Esophagus mucosa (tissue), 1 donor: ENCODE results near the gene INPP4B. TPM values are rescaled to one million over a fixed set of nuclear protein-coding genes. Genes with fewer than 3 reads are reported as not detected.
"Not testable (repeated sequence)": the region's sequence is repeated elsewhere in the genome, so short reads cannot be mapped to it uniquely, and the experiment has no call there.

Experiments
- ATAC-seq: fragments of 200-7000 bp; cut with Tn5 transposase; one replicate; pipeline ENCODE4 v1.9.1; 2020
- total RNA-seq: library from RNA; stranded (reverse); gene quantifications from one replicate; pipeline ENCODE4 v1.2.4, GENCODE V29; 2023
- donor health status: DM: yes; HTN: yes; CAD: no.

INPP4B gene
- total RNA-seq, 1 donor from 2014 or later: 9.7 TPM

- ATAC-seq: no peak
These were observed 311.1 kb downstream of the INPP4B start for GRCh38 chr4:142535009-142535408.

- ATAC-seq: no peak
These were observed 314.0 kb downstream of the INPP4B start for GRCh38 chr4:142532054-142532453.

GRCh38 chr4:142530728-142531127 is 315.4 kb downstream of the INPP4B start:
- ATAC-seq: no peak

GRCh38 chr4:142528433-142528832 is 317.7 kb downstream of the INPP4B start:
- peak; percentile 70 for ATAC-seq

GRCh38 chr4:142523111-142523510 is 323.0 kb downstream of the INPP4B start:
- ATAC-seq: no peak

GRCh38 chr4:142519342-142519741 is 326.8 kb downstream of the INPP4B start:
- no peak for ATAC-seq

GRCh38 chr4:142516686-142517526 is 329.2 kb downstream of the INPP4B start:
- no peak for ATAC-seq

- no peak for ATAC-seq
These were observed 333.9 kb downstream of the INPP4B start for GRCh38 chr4:142512161-142512560.

GRCh38 chr4:142509881-142510280 is 336.2 kb downstream of the INPP4B start:
- no peak for ATAC-seq

GRCh38 chr4:142509381-142509780 is 336.7 kb downstream of the INPP4B start:
- ATAC-seq: not testable (repeated sequence)

- no peak for ATAC-seq
These were observed 345.1 kb downstream of the INPP4B start for GRCh38 chr4:142500966-142501365.

- no peak for ATAC-seq
These were observed 348.5 kb downstream of the INPP4B start for GRCh38 chr4:142497606-142498005.

- ATAC-seq: no peak
These were observed 352.6 kb downstream of the INPP4B start for GRCh38 chr4:142493255-142494110.

- no peak for ATAC-seq
These were observed 360.6 kb downstream of the INPP4B start for GRCh38 chr4:142485452-142485851.

GRCh38 chr4:142480244-142480643 is 365.9 kb downstream of the INPP4B start:
- no peak for ATAC-seq

GRCh38 chr4:142475663-142476062 is 370.4 kb downstream of the INPP4B start:
- no peak for ATAC-seq

- ATAC-seq: peak; percentile 96
These were observed 371.6 kb downstream of the INPP4B start for GRCh38 chr4:142474398-142475087.

GRCh38 chr4:142473960-142474338 is 372.2 kb downstream of the INPP4B start:
- no peak for ATAC-seq

- ATAC-seq: peak; percentile 70
These were observed 372.7 kb downstream of the INPP4B start for GRCh38 chr4:142473218-142473959.

GRCh38 chr4:142467088-142467487 is 379.0 kb downstream of the INPP4B start:
- no peak for ATAC-seq

GRCh38 chr4:142465526-142465925 is 380.6 kb downstream of the INPP4B start:
- no peak for ATAC-seq

GRCh38 chr4:142463206-142463605 is 382.9 kb downstream of the INPP4B start:
- ATAC-seq: no peak
